HepG2 (cell line): ENCODE results near the gene STIM1. TPM values are rescaled to one million over a fixed set of nuclear protein-coding genes. Genes with fewer than 3 reads are reported as not detected.

Experiments
- ATF7-NPFF ChIP-seq: sonication (generic); formaldehyde crosslinking; IDR thresholded peaks from 2 replicates; pipeline ENCODE4 v1.8.1; 2023; ENCODE audit warnings: mild to moderate bottlenecking, low read depth, missing genetic modification reagents, moderate library complexity
- BHLHE40 ChIP-seq: IDR thresholded peaks from 2 replicates; pipeline ENCODE4 v1.6.1; 2011; ENCODE audit warnings: low read length, improper control_type of control experiment
- FOXO1 ChIP-seq: sonication (generic); formaldehyde crosslinking; IDR thresholded peaks from 2 replicates; pipeline ENCODE4 v1.4.0; 2020; ENCODE audit warnings: missing genetic modification reagents
- HMG20A ChIP-seq: IDR thresholded peaks from 2 replicates; pipeline ENCODE4 v1.6.1; 2016; ENCODE audit warnings: borderline replicate concordance
- HNF4G ChIP-seq, 2 experiments: sonication (generic) in 1 of 2; formaldehyde crosslinking in 1 of 2; IDR thresholded peaks; 2 replicates each; pipeline versions ENCODE4 v1.4.0 to v1.6.1; 2011 to 2020; ENCODE audit warnings: borderline replicate concordance in 2 of 2, low read depth in 2 of 2, mild to moderate bottlenecking in 2 of 2, low read length in 1 of 2, missing genetic modification reagents in 1 of 2, moderate library complexity in 1 of 2
- KAT2B ChIP-seq: fragments of 150-350 bp; IDR thresholded peaks from 2 replicates; pipeline ENCODE4 v1.6.1; 2014; ENCODE audit warnings: low read depth, low read length, borderline replicate concordance
- NCOR1 ChIP-seq: fragments of 200-600 bp; sonication (generic); IDR thresholded peaks from 2 replicates; pipeline ENCODE4 v1.7.0; 2017; ENCODE audit warnings: antibody characterized with exemption, low read length, borderline replicate concordance
- NR2C2 ChIP-seq: sonication (generic); formaldehyde crosslinking; IDR thresholded peaks from 2 replicates; pipeline ENCODE4 v1.4.0; 2020; ENCODE audit warnings: missing genetic modification reagents, mild to moderate bottlenecking, moderate library complexity, borderline replicate concordance
- PHF21A ChIP-seq: sonication (generic); formaldehyde crosslinking; IDR thresholded peaks from 2 replicates; pipeline ENCODE4 v1.5.0; 2020; ENCODE audit warnings: mild to moderate bottlenecking, missing genetic modification reagents
- RBAK ChIP-seq: sonication (generic); formaldehyde crosslinking; IDR thresholded peaks from 2 replicates; pipeline ENCODE4 v1.5.1; 2020; ENCODE audit warnings: mild to moderate bottlenecking, missing genetic modification reagents
- RFX5 ChIP-seq: IDR thresholded peaks from 2 replicates; pipeline ENCODE4 v1.6.1; 2011; ENCODE audit warnings: low read depth, low read length, improper control_type of control experiment
- RFXANK ChIP-seq: IDR thresholded peaks from 2 replicates; pipeline ENCODE4 v1.6.1; 2016
- SALL2 ChIP-seq: sonication (generic); formaldehyde crosslinking; IDR thresholded peaks from 2 replicates; pipeline ENCODE4 v1.8.1; 2023; ENCODE audit warnings: mild to moderate bottlenecking, missing genetic modification reagents, inconsistent platforms
- SMAD1 ChIP-seq: sonication (generic); formaldehyde crosslinking; IDR thresholded peaks from 2 replicates; pipeline ENCODE4 v1.4.0; 2020; ENCODE audit warnings: missing genetic modification reagents, low read depth, mild to moderate bottlenecking, borderline replicate concordance
- SRSF4 ChIP-seq: fragments of 200-400 bp; formaldehyde crosslinking; IDR thresholded peaks from one replicate; pipeline ENCODE4 v1.6.1; 2018; ENCODE audit warnings: mild to moderate bottlenecking, low read depth, low read length, moderate library complexity; ENCODE audit not compliant: poor library complexity, severe bottlenecking
- TCF12 ChIP-seq, 2 experiments: fragments of 450-650 bp in 1 of 2; sonication (generic) in 1 of 2; formaldehyde crosslinking in 1 of 2; IDR thresholded peaks; 2 replicates each; pipeline versions ENCODE4 v1.6.1 to v1.8.0; 2017 to 2022; ENCODE audit warnings: antibody characterized with exemption in 1 of 2, mild to moderate bottlenecking in 1 of 2, missing genetic modification reagents in 1 of 2, moderate library complexity in 1 of 2
- ZKSCAN8 ChIP-seq: IDR thresholded peaks from 2 replicates; pipeline ENCODE4 v1.6.1; 2016; ENCODE audit warnings: borderline replicate concordance, missing genetic modification reagents, missing compliant biosample characterization
- ZNF207 ChIP-seq: fragments of 450-650 bp; IDR thresholded peaks from 2 replicates; pipeline ENCODE4 v1.6.1; 2016; ENCODE audit warnings: antibody characterized with exemption, borderline replicate concordance
- ZNF3 ChIP-seq: IDR thresholded peaks from 2 replicates; pipeline ENCODE4 v1.7.0; 2017; ENCODE audit warnings: inconsistent platforms
- ZSCAN31 ChIP-seq: sonication (generic); formaldehyde crosslinking; IDR thresholded peaks from 2 replicates; pipeline ENCODE4 v1.5.0; 2020; ENCODE audit warnings: low read depth, mild to moderate bottlenecking, missing genetic modification reagents
- polyA plus RNA-seq, 8 experiments: library from polyadenylated mRNA; depleted of rRNA in 3 of 8; stranded (reverse) in 7 of 8; unstranded in 1 of 8; fragments of >200 nt; fragmentation: Illumina TruSeq in 4 of 8; extraction: Trizol in 4 of 8; gene quantifications; 2 replicates each; pipeline versions ENCODE4 v1.2.1 to v1.2.3, GENCODE V29; 2011 to 2016; ENCODE audit warnings: low read depth in 4 of 8, missing spikeins in 1 of 8, mixed read lengths in 1 of 8; ENCODE audit not compliant: insufficient read depth in 1 of 8
- total RNA-seq, 5 experiments: library from RNA; depleted of rRNA; stranded (reverse); fragments of >200 nt; fragmentation: Illumina TruSeq; extraction: Trizol; gene quantifications; 2 replicates each; pipeline ENCODE4 v1.2.3, GENCODE V29; 2016; ENCODE audit warnings: low read depth in 1 of 5
- TF ChIP-seq, protein P1 (sequence below): sonication (generic); formaldehyde crosslinking; IDR thresholded peaks from 2 replicates; pipeline ENCODE4 v1.4.0; 2020; ENCODE audit warnings: mild to moderate bottlenecking, missing genetic modification reagents, borderline replicate concordance
- TF ChIP-seq, protein P2 (sequence below): fragments of 450-650 bp; IDR thresholded peaks from 2 replicates; pipeline ENCODE4 v1.6.1; 2017
- TF ChIP-seq, protein P3 (sequence below): sonication (generic); formaldehyde crosslinking; IDR thresholded peaks from 2 replicates; pipeline ENCODE4 v1.9.0; 2022; ENCODE audit warnings: missing genetic modification reagents, mild to moderate bottlenecking, borderline replicate concordance

Gene STIM1
- total and polyA plus RNA-seq, 2 of the 13 experiments (the other 11 are each of a cell fraction or from before 2014, with no cell fraction given), result 19.2 to 28.5 TPM

DNA sequence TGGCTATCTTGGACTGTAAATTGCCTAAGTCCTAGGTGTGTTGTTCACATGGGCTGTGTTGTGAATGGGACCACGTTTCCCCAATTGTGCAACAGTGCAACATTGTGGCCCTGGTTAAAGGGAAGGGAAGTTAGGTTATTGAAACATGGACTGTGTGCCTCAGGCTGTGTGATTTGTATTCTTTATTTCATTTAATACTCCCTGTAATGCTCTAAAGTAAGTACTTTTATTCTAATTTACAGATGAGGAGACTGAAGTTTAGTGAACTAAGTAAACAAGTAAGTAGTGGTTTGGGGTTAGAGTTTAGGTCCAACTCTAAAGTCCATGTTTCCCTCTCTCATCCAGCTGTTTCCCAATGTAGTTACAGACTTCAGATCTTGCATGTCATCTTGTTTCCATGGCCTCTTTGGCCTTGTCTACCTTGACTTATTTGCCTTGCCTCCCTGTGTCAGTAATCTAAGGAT, 77.7 kb downstream of the STIM1 start (continued):
- TF ChIP-seq ZNF3 (CRISPR knock-in tag) (no peak; the same call in 1 of the 2 replicates), TCF12 (IDR thresholded peaks at IDR 0.05) (no peak), TCF12 (CRISPR knock-in tag; IDR thresholded peaks at IDR 0.05) (0 out of 2 replicates have a peak, but pooled peaks have one; percentile 34), HMG20A (CRISPR knock-in tag) (peak; percentile 71), ZKSCAN8 (CRISPR knock-in tag) (peak; percentile 69; the same call in 1 of the 2 replicates), NR2C2 (CRISPR knock-in tag) (0 out of 2 replicates have a peak, but pooled peaks have one; percentile 46), RFXANK (CRISPR knock-in tag) (no peak), SALL2 (CRISPR knock-in tag) (no peak), SMAD1 (no peak), KAT2B (no peak), HNF4G (IDR thresholded peaks at IDR 0.05; ENCODE audit: borderline replicate concordance, low read depth, low read length) (peak; percentile 96), HNF4G (CRISPR knock-in tag; IDR thresholded peaks at IDR 0.05; ENCODE audit: borderline replicate concordance, low read depth) (peak; percentile 71), BHLHE40 (no peak), ATF7-NPFF (no peak), PHF21A (peak; percentile 81), NCOR1 (peak; percentile 98), ZSCAN31 (CRISPR knock-in tag) (no peak), RFX5 (no peak), ZNF207 (no peak), FOXO1 (CRISPR knock-in tag) (peak; percentile 79; the same call in 1 of the 2 replicates), RBAK (CRISPR knock-in tag) (no peak), SRSF4 (no peak)
- TF ChIP-seq, protein P1, sequence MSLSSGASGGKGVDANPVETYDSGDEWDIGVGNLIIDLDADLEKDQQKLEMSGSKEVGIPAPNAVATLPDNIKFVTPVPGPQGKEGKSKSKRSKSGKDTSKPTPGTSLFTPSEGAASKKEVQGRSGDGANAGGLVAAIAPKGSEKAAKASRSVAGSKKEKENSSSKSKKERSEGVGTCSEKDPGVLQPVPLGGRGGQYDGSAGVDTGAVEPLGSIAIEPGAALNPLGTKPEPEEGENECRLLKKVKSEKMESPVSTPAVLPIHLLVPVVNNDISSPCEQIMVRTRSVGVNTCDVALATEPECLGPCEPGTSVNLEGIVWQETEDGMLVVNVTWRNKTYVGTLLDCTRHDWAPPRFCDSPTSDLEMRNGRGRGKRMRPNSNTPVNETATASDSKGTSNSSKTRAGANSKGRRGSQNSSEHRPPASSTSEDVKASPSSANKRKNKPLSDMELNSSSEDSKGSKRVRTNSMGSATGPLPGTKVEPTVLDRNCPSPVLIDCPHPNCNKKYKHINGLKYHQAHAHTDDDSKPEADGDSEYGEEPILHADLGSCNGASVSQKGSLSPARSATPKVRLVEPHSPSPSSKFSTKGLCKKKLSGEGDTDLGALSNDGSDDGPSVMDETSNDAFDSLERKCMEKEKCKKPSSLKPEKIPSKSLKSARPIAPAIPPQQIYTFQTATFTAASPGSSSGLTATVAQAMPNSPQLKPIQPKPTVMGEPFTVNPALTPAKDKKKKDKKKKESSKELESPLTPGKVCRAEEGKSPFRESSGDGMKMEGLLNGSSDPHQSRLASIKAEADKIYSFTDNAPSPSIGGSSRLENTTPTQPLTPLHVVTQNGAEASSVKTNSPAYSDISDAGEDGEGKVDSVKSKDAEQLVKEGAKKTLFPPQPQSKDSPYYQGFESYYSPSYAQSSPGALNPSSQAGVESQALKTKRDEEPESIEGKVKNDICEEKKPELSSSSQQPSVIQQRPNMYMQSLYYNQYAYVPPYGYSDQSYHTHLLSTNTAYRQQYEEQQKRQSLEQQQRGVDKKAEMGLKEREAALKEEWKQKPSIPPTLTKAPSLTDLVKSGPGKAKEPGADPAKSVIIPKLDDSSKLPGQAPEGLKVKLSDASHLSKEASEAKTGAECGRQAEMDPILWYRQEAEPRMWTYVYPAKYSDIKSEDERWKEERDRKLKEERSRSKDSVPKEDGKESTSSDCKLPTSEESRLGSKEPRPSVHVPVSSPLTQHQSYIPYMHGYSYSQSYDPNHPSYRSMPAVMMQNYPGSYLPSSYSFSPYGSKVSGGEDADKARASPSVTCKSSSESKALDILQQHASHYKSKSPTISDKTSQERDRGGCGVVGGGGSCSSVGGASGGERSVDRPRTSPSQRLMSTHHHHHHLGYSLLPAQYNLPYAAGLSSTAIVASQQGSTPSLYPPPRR (CRISPR knock-in tag), result peak; percentile 70
- TF ChIP-seq, protein P2, sequence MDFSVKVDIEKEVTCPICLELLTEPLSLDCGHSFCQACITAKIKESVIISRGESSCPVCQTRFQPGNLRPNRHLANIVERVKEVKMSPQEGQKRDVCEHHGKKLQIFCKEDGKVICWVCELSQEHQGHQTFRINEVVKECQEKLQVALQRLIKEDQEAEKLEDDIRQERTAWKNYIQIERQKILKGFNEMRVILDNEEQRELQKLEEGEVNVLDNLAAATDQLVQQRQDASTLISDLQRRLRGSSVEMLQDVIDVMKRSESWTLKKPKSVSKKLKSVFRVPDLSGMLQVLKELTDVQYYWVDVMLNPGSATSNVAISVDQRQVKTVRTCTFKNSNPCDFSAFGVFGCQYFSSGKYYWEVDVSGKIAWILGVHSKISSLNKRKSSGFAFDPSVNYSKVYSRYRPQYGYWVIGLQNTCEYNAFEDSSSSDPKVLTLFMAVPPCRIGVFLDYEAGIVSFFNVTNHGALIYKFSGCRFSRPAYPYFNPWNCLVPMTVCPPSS, result no peak
- TF ChIP-seq, protein P3, sequence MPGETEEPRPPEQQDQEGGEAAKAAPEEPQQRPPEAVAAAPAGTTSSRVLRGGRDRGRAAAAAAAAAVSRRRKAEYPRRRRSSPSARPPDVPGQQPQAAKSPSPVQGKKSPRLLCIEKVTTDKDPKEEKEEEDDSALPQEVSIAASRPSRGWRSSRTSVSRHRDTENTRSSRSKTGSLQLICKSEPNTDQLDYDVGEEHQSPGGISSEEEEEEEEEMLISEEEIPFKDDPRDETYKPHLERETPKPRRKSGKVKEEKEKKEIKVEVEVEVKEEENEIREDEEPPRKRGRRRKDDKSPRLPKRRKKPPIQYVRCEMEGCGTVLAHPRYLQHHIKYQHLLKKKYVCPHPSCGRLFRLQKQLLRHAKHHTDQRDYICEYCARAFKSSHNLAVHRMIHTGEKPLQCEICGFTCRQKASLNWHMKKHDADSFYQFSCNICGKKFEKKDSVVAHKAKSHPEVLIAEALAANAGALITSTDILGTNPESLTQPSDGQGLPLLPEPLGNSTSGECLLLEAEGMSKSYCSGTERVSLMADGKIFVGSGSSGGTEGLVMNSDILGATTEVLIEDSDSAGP, result no peak; the same call in 1 of the 2 replicates
